GM19452 (cell line): ENCODE results near the gene PSMA8.
"Not testable (repeated sequence)": the region's sequence is repeated elsewhere in the genome, so short reads cannot be mapped to it uniquely, and the experiment has no call there.

ENCODE experiments used
- ATAC-seq: cut with Tn5 transposase; IDR thresholded peaks from one replicate; pipeline ENCODE4 v1.9.1; 2021; ENCODE audit not compliant: unreplicated experiment

Gene PSMA8

DNA sequence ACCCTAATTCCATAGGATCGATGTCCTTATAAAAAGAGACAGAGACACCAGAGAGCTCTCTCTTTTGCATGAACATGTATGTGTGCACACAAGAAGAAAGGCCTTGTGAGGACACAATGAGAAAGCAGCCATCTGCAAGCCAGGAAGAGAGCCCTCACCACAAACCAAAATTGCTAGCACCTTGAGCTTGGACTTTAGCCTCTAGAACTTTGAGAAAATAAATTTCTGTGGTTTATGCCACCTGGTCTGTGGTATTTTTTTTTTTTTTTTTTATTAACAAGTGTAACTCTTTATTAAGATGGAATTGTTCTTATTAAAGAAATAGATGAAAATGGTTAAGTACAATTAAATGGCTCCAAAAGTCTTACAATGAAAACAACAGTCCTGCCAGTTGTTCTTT, 33.9 kb downstream of the PSMA8 start:
- ATAC-seq = peak; percentile 90

DNA sequence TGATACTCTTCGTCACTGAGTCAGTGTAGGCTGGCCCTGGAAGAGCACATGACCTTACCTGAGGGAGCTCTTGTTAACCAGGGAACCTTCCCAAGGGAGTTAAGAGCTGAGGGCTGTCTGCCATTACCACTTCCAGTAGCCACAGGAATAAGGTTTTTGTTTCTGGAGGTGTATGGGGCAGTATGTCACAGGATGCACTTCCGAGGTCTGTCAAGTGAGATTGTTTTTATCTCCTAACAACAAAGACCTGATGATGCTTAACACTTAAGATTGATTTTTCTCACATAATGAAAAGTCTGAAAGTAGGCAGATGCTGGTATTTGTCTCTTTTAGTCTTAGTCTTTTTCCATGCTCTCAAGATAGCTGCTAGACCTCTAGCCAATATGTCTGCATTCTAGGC, 41.8 kb downstream of the PSMA8 start:
- no peak for ATAC-seq

DNA sequence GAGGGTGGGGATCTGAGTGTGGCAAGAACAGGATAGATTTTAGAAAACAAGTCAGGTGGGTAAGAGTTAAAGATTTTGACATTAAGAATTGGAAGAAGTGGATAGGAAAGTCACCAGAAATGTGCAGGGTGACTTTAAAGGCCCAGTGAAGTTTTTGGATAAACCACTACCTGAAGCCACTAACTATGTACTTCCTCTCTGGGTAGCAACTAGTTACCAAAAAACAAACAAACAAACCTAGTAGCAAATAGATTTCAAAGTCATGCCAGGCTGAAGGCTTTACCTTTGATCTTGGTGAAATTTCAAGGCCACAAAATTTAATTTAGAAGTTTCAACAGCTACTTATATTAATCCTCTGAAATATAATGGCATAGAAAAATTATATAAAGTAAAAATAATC, 42.5 kb downstream of the PSMA8 start:
- ATAC-seq = no peak

DNA sequence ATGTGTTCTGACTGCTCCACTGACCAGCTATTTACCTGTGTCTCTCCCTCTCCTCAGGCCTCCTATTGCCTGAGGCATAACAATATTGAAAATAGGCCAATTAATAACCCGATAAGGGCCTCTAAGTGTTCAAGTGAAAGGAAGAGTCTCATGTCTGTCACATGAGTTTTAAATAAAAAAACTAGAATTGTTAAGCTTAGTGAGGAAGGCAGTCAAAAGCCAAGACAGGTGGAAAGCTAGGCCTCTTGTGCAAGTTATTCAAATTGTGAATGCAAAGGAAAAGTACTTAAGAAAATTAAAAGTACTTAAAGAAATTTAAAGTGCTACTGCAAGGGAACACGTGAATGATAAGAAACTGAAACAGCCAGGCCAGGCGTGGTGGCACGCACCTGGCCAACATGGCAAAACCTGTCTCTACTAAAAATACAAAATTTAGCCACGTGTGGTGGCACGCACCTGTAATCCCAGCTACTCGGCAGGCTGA, 47.7 kb downstream of the PSMA8 start:
- peak; percentile 65 for ATAC-seq

DNA sequence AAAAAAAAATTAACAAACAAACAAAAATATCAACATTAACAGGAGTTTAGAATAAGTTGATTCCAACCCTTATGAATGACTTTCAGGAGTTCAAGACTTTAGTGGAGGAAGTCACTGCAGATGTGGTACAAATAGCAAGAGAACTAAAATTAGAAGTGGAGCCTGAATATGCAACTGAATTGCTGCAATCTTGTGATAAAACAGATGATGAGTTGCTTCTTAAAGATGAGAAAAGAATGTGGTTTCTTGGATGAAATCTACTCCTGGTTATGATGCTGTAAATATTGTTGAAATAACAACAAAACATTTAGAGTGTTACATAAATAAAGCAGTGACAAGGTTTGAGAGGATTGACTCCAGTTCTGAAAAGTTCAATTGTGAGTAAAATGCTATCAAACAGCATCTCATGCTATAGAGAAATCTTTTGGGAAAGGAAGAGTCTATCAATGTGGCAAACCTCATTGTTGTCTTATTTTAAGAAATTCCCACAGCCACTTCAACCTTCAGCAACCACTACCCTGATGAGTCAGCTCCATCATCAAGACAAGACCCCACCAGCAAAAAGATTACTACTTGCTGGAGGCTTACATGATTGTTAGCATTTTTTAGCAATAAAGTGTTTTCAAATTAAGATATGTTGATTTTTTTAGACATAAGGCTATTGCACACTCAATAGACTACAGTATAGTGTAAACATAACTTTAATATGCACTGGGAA, 49.9 kb downstream of the PSMA8 start:
- ATAC-seq = no peak

DNA sequence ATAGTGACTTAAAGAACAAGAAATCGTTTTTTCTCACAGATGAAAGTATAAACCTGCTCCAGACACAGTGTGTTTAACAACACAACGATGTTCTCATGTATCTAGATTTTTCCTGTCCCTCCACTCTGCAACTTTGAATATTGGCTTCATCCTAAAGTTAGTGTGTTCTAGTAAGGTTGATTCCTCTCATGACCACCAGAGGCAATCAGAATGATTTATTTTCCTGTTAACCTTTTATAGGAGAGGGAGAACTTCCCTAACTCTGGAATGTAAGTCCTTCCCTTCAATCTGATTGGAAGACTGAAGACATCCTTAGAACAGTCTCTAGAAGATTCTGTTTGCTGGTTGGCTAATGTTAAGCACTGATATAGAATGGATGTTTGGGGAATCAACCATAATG, 51.6 kb downstream of the PSMA8 start:
- no peak for ATAC-seq

DNA sequence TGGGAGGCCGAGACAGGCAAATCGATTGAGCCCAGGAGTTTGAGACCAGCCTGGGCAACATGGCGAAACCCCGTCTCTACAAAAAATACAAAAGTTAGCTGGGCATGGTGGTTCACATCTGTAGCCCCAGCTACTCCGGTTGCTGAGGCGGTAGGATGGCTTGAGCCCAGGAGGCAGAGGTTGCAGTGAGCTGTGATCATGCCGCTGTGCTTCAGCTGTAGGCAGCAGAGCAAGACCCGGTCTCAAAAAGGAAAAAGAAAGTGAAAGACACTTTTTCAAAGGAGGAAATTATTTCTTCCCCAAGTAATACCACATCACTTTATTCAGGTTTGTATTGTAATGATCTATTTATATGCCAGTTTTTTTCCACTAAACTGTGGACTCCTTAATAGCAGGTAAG, 56.8 kb downstream of the PSMA8 start:
- peak; percentile 84 for ATAC-seq

DNA sequence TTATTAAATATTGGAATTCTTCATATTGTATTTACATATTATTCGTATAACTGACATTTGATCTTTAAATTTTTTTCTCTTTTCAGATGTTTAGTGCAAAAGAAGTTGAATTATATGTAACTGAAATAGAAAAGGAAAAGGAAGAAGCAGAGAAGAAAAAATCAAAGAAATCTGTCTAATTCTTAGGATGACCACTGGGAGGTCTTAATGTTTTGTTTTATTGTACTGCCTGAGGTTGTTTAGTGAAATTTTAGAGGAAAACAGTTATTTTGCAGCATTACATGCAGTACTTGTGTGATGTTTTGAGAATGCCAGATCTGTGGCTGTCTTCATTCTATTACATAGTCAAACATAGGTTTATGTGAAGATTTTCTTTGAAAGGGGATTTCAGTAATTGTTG, 58.6 kb downstream of the PSMA8 start:
- no peak for ATAC-seq

DNA sequence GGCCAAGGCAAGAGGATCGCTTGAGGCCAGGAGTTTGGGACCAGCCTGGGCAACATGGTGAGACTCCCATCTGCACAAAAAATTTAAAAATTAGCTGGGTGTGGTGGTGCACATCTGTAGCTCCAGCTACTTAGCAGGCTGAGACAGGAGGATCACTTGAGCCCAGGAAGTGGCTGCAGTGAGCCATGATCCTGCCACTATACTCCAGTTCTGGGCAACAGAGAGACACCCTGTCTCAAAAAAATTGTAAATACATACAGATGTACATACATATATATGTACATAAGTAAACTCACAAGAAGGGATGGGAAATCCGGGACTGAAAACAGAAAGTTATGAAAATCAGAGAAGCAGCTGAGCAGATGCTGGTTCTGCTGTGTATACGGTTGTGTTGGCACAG, 62.9 kb downstream of the PSMA8 start:
- ATAC-seq = no peak

DNA sequence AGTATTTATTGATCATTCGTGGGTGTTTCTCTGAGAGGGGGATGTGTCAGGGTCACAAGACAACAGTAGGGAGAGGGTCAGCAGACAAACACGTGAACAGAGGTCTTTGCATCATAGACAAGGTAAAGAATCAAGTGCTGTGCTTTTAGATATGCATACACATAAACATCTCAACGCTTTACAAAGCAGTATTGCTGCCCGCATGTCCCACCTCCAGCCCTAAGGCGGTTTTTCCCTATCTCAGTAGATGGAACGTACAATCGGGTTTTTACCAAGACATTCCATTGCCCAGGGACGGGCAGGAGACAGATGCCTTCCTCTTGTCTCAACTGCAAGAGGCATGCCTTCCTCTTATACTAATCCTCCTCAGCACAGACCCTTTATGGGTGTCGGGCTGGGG, 68.3 kb downstream of the PSMA8 start:
- ATAC-seq = not testable (repeated sequence)

DNA sequence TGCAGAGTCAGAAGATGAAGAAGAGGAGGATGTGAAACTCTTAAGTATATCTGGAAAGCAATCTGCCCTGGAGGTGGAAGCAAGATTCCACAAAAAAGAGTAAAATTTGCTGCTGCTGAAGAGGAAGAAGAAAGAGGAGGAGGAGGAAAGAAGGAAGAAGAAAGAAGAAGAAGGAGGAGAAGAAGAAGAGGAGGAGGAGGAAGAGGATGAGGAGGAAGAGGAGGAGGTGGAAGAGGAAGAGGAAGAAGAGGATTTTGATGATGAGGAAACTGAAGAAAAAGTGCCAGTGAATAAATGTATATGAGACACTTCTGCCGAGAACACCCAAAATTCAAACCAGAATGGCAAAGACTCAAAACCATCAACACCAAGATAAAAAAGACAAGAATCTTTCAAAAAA, 71.6 kb downstream of the PSMA8 start:
- no peak for ATAC-seq

DNA sequence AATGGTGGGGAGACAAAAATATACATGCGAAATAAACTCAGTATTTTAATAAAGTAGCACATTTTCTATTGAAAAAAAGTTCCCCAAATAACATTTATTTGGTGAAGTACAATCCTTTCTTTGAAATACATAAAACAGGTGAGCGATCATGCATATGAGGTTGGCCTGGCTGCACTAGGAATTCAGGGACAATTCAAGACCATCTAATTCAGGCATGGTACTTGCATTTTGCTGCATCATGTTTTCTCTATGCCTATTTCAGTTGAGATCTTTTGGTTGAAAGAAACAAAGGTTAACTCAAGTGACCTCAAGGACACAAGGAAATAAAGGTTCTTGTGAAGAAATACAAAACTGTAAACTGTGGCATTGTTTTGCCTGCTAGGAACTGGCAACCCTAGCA, 72.8 kb downstream of the PSMA8 start:
- ATAC-seq = no peak

DNA sequence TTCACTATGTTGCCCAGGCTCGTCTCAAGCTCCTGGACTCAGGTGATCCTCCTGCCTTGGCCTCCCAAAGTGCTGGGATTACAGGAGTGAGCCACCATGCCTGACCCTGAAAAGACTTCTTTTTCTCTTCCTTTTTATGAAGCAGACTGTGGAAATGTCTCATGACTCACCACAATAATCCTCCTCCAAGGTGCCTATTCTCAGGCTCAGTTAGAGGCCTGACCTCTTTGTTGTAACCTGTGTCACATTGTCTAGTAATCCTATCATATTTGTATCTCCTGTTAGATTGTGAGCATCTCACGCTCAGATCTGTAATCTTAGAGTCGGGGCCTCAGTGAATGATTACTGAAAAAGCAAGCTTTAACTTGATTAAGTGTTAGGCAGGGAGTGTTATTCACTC, 74.3 kb downstream of the PSMA8 start:
- ATAC-seq = no peak

DNA sequence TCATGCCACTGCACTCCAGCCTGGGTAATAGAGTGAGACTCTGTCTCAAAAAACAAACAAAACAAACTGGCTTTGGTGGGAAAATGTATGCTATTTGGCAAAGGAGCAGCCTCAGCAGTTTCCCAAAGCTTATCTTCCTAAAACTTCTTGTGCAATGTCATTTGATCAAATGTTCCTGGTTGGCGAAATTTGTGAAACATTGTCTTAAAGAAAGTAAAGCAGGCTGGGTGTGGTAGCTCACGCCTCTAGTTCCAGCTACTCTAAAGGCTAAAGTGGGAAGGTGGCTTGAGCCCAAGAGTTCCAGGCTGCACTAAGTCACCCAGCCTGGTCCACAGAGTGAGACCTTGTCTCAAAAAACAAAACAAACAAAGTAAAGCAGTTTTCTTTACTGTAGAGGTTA, 75.3 kb downstream of the PSMA8 start:
- no peak for ATAC-seq

DNA sequence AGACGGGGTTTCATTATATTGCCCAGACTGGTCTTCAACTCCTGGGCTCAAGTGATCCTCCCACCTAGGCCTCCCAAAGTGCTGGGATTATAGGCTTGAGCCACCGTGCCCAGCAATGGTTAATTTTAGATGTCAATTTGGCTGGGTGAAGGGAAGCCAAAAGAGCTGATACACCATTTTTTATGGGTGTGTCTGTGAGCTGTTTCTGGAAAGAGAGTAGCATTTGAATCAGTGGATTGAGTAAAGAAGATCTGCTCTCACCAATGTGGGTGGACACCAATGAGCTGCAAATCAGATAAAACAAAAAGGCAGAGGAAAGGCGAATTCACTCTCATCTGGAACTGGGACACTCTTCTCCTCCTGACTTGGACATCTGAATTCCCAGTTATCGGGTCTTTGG, 76.5 kb downstream of the PSMA8 start:
- ATAC-seq = no peak

DNA sequence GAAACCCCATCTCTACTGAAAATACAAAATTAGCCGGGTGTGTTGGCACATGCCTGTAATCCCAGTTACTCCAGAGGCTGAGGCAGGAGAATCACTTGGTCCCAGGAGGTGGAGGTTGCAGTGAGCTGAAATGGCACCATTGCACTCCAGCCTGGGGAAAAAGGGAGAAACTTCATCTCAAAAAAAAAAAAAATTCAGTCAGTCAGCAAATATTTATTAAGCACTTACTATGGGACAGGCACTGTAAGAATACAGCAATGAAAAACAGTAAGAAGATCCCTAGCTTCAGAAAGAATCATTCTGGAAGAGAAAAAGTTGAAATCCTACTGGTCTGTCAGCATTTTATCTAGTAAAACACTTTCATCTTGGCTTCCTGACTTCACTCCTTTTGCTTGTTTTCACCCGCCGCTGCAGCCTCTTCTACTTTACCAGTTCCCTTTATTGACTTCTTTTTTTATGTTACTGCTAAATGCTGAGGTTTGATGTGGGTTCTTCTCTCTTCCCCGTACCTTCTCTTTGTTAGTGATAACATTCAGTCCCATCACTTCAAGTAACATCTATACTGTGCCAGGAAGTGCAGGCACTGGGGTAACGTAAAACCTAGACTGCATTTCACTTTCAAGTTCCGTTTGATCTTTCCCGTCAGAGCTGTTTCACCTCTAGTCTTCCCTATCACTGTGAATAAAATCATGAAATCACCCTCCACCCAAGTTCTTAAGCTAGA, 81.7 kb downstream of the PSMA8 start:
- peak; percentile 93 for ATAC-seq

DNA sequence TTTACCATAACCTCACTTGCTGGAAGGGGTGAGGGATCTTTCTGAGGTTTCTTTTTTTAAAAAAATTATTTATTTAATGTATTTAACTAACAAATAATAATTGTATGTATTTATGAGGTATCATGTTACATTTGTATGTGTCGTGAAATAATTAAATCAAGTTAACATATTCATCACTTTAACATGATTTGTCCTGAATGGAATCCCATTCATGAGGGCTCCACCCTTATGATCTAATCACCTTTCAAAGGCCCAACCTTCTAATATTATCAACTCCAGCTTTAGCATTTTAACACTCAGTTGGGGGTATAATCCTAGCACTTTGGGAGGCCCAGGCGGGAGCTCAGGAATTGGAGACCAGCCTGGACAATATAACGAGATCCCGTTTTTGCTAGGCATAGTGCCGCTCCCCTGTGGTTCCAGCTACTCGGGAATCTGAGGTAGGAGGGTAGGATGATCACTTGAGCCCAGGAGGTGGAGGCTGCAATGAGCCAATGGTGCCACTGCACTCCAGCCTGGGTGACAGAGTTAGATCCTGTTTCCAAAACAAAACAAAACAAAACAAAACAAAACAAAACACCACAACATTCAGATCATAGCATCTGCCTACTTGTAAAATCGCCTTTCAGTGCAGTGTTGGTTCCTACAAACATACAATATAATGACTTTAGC, 91.5 kb downstream of the PSMA8 start:
- ATAC-seq = no peak

DNA sequence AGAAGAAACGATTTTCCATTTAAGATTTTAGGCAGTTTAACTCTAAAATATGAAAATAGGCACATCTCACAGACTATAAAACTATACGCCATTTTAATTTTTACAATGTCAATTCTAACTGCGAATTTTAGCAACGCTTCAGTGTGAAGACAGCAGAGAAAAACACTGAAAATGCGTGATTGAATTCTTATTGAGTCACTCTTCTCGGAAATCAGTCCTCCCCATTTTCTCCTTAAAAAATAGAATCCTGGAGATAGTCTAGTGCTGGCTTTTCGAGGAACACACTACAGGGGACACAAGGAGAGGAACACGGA, 92.2 kb downstream of the PSMA8 start:
- ATAC-seq = no peak

DNA sequence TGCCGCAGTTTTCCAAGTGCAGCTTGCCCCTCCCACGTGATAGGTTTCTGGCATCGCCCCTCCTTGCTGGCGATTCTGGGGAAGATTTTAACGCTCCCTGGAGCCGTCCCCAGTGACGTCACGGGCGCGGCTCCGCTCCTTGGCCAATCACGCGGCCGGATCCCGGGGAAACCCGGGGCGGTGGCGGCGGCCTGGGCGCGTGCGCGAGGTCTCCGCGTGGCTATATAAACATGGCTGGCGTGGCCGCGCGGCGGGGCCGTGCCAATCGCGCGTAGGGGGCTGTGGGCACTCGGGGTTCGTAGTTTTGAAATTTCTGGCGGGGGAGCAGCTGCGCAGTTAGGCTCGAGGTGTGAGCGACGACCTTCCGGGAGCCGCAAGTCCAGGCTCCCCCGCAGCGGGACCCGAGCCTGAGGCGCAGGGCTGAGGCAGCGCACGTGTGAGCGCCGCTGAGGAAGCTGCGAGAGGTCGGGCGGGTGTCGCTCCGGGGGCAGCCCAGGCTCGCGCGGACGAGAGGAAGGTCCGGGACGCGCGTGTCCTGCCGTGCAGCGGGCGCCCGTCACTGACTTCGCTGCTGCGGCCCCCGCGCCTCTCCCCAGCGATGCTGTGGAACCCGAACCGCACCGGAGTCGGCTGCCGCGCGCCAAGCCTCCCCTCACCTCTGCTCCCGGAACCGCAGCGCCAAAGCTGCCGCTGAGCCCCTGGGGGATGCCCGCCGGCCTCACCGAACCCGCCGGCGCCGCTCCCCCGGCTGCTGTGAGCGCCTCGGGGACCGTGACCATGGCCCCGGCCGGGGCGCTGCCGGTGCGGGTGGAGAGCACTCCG, 92.8 kb downstream of the PSMA8 start, which contains the start of gene TAF4B:
Gene TAF4B (plus strand): TSS at position 217 of the 822 bp plus-strand sequence. CDS start 489 bp downstream, at position 706.
- peak; percentile 90 for ATAC-seq

DNA sequence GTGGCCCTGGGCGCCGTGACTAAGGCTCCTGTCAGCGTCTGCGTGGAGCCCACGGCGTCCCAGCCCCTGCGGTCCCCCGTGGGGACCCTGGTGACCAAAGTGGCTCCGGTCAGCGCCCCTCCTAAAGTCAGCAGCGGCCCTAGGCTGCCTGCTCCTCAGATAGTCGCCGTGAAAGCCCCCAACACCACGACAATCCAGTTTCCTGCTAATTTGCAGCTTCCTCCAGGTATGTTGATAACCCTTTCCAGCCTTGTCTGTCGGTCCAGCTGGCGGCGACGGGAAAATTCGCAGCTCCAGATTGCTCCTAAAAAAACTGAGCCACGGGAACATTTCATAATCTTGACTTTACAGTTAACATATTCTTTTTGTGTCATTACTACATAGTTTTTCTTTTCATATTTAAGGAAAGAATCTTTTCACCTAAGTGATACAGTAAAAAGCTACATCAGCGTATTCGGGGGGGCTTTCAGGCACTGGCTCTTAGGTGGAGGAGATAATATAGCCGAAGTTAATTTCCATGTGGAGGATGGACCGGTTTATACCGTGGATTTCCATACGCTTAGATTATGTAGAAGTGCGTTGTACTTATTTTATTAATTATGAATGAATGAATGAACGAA, 93.5 kb downstream of the PSMA8 start:
- peak; percentile 11 for ATAC-seq
